ENCODE data around the gene DIPK1C.

Gene DIPK1C

DNA sequence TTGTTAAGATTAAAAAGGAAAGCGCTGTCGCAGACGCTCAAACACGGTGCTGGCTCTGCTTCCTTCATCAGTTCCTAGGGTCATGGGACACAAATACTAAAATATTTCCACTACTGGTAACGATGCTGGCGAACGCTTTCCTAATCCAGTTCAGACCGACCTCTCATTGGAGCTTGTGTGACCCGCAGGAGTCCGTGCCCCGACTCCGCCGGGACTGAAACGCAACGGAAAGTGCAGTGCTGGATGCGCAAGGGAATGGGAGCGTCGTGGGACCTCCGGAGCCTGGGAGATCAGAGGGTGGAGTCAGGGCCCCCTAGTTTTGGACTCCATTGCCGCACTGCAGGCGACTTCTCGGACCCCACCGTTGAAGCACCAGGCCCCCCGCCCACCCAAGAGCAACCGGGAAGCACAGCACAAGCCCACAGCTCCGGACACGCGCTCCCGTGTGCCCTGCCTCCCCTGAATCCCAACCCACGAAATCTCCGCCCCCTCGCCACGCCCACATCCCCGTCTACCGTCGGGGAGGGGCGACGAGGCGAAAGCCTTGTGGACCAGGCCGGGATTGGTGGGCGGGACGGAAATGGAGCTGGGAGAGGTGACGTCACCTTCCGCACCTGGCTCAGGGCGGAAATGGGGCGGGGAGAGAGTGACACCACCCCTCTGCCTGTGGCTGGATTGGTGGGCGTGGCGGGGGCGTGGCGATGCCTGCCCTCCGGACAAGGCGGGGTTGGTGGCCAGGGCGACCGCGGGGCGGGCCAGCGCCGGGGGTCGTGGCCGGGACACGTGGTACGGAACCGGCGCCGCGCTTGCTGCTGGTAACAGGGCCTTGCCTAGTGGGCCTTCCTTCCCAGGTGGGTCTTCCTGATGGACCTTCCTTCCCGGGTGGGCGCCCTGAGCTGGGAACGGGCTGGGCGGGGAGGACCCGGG, 38.7 kb upstream of the DIPK1C start, which contains the start of gene CNDP2:
Gene CNDP2, plus strand, starts transcription at position 783 of the 927 bp plus-strand sequence. CDS start 3,611 bp downstream, outside the sequence.
- Mint-ChIP-seq H3K27ac (peak within 1 kb of the TSS; percentile 92), H3K36me3 (ENCODE audit: low read depth) (peaks cover 21% of the 10 kb centered on the region), H3K27me3 (ENCODE audit: low read depth) (peaks cover 19% of the 10 kb centered on the region), H3K4me3 (peak within 1 kb of the TSS; percentile 89), H3K9me3 (no peaks in the 10 kb centered on the region), H3K4me1 (ENCODE audit: low read depth) (peaks cover 36% of the 10 kb centered on the region)
- peak; percentile 99 for DNase-seq (ENCODE audit: low spot score)

DNA sequence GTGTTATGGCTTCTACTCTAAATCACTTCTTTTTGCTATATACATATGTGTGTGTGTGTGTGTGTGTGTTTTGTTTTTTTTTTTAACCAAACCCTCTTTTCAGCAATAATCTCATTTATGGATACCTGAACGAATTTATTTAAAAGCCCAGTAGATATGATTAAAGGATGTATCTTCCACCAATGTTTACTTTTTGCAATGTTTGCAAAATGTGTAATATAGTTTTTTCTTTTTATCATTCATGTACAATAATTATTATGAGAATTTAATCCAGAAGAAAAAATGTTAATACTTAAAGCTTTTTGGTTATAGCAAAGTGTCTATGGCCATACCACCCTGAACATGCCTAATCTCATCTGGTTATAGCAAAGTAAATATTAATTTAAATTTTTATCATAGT, 37.4 kb upstream of the DIPK1C start:
- no peak overlapping the region for H3K27ac Mint-ChIP-seq
- no peak for DNase-seq (ENCODE audit: low spot score)
- peaks cover 28% of the 10 kb centered on the region for H3K4me1 Mint-ChIP-seq (ENCODE audit: low read depth)
- H3K9me3 Mint-ChIP-seq, result no peaks in the 10 kb centered on the region
- H3K4me3 Mint-ChIP-seq, result peak overlapping the region; percentile 26
- H3K27me3 Mint-ChIP-seq (ENCODE audit: low read depth), result peaks cover 19% of the 10 kb centered on the region
- peaks cover 11% of the 10 kb centered on the region for H3K36me3 Mint-ChIP-seq (ENCODE audit: low read depth)

DNA sequence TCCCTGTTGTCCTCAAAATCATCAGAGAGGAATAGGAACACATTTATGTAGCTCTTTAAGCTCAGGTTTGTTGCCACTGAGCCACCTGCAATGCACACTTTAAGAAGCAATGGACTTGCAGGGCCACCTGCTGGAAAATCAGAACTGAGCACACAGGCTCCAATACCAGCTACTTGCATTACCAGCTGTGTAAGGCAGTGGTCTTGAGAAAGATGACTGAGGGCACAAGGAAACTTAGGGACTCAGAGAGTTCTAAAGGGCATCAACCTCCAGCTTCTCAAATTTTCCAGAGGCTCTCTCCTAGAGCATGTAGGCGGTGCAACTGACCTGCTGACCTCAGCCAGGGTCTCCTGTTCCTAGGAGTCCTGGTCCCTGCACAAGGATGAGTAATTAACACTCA, 36.6 kb upstream of the DIPK1C start:
- H3K4me3 Mint-ChIP-seq, result no peak overlapping the region

DNA sequence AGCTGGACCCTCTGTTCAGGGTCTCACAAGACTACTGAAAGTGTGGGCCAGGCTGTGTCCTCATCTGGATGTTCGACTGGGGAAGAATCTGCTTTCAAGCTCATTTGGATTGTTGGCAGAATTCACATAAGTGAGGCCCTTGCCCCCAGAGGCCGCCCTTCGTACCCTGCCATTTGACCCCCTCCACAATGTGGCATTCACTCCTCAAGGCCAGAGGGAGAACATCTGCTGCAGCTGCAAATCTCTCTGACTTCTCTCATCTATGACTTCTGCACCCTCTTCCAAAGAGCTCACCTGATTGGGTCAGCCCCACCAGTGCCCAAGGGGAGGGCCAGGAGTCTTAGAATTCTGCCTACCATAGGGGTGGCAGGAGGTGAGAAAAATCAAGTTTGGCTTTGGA, 35.2 kb upstream of the DIPK1C start:
- DNase-seq (ENCODE audit: low spot score), result no peak
- Mint-ChIP-seq H3K27me3 (ENCODE audit: low read depth) (peaks cover 19% of the 10 kb centered on the region), H3K27ac (no peak overlapping the region), H3K36me3 (ENCODE audit: low read depth) (peaks cover 5% of the 10 kb centered on the region), H3K9me3 (no peaks in the 10 kb centered on the region), H3K4me1 (ENCODE audit: low read depth) (peaks cover 12% of the 10 kb centered on the region), H3K4me3 (no peak overlapping the region)

More for the DNA sequence above, 36.6 kb upstream of the DIPK1C start:
- Mint-ChIP-seq H3K36me3 (ENCODE audit: low read depth) (peaks cover 11% of the 10 kb centered on the region), H3K9me3 (no peaks in the 10 kb centered on the region), H3K27ac (no peak overlapping the region), H3K27me3 (ENCODE audit: low read depth) (peaks cover 19% of the 10 kb centered on the region), H3K4me1 (ENCODE audit: low read depth) (peaks cover 23% of the 10 kb centered on the region)
- DNase-seq (ENCODE audit: low spot score), result peak; percentile 43

DNA sequence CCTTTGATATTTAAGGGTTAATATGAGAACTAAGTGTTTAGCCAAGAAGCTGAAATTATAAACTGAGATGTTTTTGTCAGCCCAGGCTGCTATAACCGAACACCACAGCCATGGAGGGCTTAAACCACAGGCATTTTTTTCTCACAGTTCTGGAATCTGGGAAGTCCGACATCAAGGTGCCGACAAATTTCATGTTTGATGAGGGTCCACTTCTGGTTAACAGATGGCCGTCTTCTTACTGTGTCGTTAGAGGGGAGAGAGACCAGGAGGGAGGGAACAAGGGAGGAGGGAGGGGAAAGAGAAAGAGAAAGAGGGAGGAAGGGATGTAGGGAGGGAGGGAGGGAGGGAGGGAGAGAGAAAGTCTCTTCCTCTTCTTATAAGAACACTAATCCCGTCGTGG, 32.6 kb upstream of the DIPK1C start:
- peaks cover 10% of the 10 kb centered on the region for H3K4me1 Mint-ChIP-seq (ENCODE audit: low read depth)
- no peak for DNase-seq (ENCODE audit: low spot score)

DNA sequence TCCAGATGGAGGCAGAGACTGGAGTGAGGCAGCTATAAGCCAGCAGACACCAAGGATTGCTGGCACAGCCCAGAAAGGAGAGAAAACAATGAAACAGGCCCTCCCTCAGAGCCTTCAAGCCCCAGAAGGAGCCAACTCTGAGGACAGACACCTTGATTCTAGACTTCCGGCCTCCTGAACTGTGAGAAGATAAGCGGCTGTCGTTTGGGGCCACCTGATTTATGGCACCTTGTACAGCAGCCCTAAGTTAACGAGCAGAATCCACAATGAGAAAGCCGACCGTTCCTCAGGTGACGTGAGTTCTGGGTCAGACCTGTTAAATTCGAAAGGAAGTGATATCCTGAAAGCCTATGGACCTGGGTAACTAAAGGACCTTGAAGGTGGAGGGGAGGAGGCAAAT, 31.8 kb upstream of the DIPK1C start:
- Mint-ChIP-seq H3K27ac (no peak overlapping the region), H3K4me3 (no peak overlapping the region), H3K9me3 (no peaks in the 10 kb centered on the region), H3K27me3 (ENCODE audit: low read depth) (peaks cover 25% of the 10 kb centered on the region), H3K36me3 (ENCODE audit: low read depth) (no peaks in the 10 kb centered on the region), H3K4me1 (ENCODE audit: low read depth) (peaks cover 13% of the 10 kb centered on the region)
- no peak for DNase-seq (ENCODE audit: low spot score)

More for the DNA sequence above, 32.6 kb upstream of the DIPK1C start:
- Mint-ChIP-seq H3K9me3 (no peaks in the 10 kb centered on the region), H3K36me3 (ENCODE audit: low read depth) (no peaks in the 10 kb centered on the region), H3K27ac (no peak overlapping the region), H3K27me3 (ENCODE audit: low read depth) (peaks cover 25% of the 10 kb centered on the region), H3K4me3 (no peak overlapping the region)

DNA sequence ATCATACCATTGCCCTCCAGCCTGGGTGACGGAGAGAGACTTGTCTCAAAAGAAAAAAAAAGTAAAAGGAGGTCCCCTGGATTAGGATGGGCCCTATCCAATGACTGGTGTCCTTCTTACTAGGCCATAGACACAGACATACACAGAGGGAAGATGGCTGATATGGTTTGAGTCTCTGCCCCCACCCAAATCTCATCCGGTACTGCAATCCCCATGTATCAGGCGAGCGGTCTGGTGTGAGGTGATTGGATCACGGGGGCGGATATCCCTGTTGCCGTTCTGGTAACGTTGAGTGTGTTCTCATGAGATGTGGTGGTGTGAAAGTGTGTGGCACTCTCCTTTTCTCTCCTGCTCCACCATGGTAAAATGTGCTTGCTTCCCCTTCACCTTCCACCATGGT, 31.2 kb upstream of the DIPK1C start:
- Mint-ChIP-seq H3K36me3 (ENCODE audit: low read depth) (no peaks in the 10 kb centered on the region), H3K27me3 (ENCODE audit: low read depth) (peaks cover 21% of the 10 kb centered on the region), H3K9me3 (no peaks in the 10 kb centered on the region), H3K4me1 (ENCODE audit: low read depth) (peaks cover 10% of the 10 kb centered on the region), H3K4me3 (no peak overlapping the region), H3K27ac (no peak overlapping the region)
- DNase-seq (ENCODE audit: low spot score), result no peak

DNA sequence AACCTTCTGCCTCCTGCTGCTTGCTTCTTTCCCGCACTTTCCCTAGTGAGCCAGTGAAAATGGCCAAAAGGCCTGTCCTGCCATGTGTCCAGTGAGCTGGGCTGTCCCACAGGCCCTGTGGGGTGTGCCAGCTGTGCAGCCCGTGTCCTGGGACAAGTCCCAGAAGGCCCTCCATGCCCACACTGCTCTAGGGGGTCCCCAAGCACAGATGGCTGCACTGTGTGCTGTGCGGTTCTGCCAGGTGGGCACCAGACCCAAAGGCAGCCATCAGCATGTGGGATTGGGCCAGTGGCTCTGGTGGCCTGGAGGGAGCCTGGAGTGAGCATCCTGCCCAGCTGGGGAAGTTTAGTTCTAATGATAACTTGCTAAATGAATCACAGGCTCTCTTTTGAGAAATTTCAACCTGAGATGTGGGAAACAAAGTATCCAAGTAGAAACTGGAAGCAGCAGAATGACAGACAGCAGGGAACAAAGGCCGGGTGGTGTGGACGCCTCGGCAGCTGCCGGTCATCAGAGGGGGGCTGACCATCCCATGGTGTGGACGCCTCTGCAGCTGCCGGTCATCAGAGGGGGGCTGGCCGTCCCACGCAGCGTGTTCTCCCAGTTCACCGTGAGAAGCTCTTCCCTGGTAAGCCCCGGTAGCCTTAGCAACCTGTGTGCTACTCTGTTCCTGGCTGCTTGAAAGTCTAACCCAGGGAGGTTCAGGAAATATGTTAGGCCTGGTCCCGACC, 29.2 kb upstream of the DIPK1C start:
- no peaks in the 10 kb centered on the region for H3K9me3 Mint-ChIP-seq
- H3K27me3 Mint-ChIP-seq (ENCODE audit: low read depth), result peaks cover 18% of the 10 kb centered on the region
- H3K27ac Mint-ChIP-seq, result no peak overlapping the region
- H3K4me3 Mint-ChIP-seq, result no peak overlapping the region
- peaks cover 10% of the 10 kb centered on the region for H3K4me1 Mint-ChIP-seq (ENCODE audit: low read depth)
- DNase-seq (ENCODE audit: low spot score), result no peak
- H3K36me3 Mint-ChIP-seq (ENCODE audit: low read depth), result no peaks in the 10 kb centered on the region

DNA sequence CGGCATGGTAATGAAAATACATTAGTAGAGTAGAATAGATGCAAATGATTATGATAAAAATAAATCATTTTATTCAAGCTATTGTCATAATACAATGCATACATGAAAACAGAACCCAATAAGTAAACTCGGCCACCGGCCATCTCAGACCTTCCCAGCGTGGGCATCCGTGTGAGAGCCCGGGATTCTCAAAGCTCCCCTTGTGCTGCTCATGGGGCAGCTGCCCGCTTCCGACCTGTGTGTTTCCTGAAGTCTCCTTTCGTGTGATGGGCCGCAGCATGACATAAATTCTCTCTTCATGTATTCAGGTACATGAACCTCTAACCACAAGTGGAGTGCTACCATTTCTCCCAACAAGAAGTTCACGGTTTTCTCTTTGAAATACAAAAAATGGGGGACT, 25.6 kb upstream of the DIPK1C start:
- Mint-ChIP-seq H3K27me3 (ENCODE audit: low read depth) (peaks cover 20% of the 10 kb centered on the region), H3K9me3 (no peaks in the 10 kb centered on the region), H3K4me3 (no peak overlapping the region), H3K4me1 (ENCODE audit: low read depth) (peaks cover 10% of the 10 kb centered on the region), H3K36me3 (ENCODE audit: low read depth) (no peaks in the 10 kb centered on the region), H3K27ac (no peak overlapping the region)
- no peak for DNase-seq (ENCODE audit: low spot score)

DNA sequence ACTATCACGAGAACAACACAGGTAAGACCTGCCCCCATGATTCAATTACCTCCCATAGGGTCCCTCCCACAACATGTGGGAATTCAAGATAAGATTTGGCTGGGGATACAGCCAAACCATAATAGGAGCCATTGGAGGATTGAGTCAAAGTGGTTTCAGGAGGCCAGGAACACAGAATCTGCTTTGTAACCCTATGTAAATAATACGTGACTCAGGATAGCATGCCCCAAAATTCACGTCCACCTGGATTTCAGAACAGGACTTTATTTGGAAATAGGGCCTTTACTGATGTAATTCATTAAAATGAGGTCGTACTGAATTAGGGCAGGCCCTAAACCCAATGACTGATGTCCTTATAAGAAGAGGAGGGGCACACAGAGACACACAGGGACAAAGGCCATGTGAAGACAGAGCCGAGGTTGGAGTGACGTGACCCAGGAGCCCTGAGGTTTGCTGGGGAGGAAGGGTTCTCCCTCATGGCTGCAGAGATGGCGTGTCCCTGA, 23.1 kb upstream of the DIPK1C start:
- no peak overlapping the region for H3K27ac Mint-ChIP-seq
- no peaks in the 10 kb centered on the region for H3K36me3 Mint-ChIP-seq (ENCODE audit: low read depth)
- H3K27me3 Mint-ChIP-seq (ENCODE audit: low read depth), result peaks cover 10% of the 10 kb centered on the region
- no peaks in the 10 kb centered on the region for H3K9me3 Mint-ChIP-seq
- no peak for DNase-seq (ENCODE audit: low spot score)
- peaks cover 6% of the 10 kb centered on the region for H3K4me1 Mint-ChIP-seq (ENCODE audit: low read depth)
- H3K4me3 Mint-ChIP-seq, result no peak overlapping the region

DNA sequence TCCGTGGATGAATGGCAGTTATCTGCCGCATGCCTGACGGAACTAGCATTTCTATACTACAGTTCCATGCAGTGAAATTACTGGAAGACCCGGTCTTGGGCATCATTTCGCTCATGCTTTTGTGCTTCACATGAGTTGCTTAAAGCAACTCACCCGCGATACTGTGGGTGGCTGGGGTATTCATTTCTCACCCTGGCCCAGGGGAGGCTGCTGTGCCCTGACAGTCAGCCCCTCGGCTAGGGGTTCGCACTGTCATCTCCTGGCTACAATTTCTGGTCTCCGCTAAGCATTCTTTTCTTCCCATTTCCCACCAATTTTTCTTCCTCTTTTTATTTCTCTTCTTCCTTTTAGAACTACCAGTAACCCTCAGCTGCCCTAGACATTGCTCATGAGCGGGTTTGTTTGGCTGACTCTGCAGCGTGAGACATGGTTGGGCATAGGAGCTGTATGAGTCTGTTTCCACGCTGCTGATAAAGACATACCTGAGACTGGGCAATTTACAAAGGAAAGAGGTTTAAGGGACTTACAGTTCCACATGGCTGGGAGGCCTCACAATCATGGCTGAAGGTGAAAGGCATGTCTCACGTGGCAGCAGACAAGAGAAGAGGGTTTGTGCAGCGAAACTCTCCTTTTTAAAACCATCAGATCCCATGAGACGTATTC, 22.5 kb upstream of the DIPK1C start:
- Mint-ChIP-seq H3K9me3 (no peaks in the 10 kb centered on the region), H3K27me3 (ENCODE audit: low read depth) (peaks cover 8% of the 10 kb centered on the region), H3K4me1 (ENCODE audit: low read depth) (peaks cover 3% of the 10 kb centered on the region), H3K4me3 (no peak overlapping the region), H3K36me3 (ENCODE audit: low read depth) (no peaks in the 10 kb centered on the region), H3K27ac (no peak overlapping the region)
- no peak for DNase-seq (ENCODE audit: low spot score)

DNA sequence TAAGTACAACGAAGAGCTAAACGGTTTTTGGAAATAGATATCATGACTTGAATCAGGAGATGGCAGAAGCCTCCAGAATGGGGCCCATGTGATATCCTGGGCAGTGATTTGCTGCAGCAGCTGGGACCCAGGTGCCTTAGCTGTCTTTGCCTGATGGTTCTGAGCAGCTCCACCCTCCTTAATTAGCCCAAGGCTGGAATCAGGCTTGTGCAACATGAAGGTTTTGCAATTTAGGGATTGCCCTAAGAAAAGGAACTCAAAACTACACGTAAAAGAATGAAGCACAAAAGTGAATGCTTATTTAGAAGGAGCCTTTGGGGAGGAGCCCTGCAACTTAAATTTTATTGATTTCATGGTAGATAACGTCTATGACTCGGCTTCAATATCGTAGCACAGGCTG, 21.8 kb upstream of the DIPK1C start:
- H3K4me1 Mint-ChIP-seq (ENCODE audit: low read depth), result no peaks in the 10 kb centered on the region
- H3K27ac Mint-ChIP-seq, result no peak overlapping the region
- no peak overlapping the region for H3K4me3 Mint-ChIP-seq
- no peaks in the 10 kb centered on the region for H3K36me3 Mint-ChIP-seq (ENCODE audit: low read depth)
- no peaks in the 10 kb centered on the region for H3K9me3 Mint-ChIP-seq
- DNase-seq (ENCODE audit: low spot score), result no peak
- H3K27me3 Mint-ChIP-seq (ENCODE audit: low read depth), result peaks cover 7% of the 10 kb centered on the region

DNA sequence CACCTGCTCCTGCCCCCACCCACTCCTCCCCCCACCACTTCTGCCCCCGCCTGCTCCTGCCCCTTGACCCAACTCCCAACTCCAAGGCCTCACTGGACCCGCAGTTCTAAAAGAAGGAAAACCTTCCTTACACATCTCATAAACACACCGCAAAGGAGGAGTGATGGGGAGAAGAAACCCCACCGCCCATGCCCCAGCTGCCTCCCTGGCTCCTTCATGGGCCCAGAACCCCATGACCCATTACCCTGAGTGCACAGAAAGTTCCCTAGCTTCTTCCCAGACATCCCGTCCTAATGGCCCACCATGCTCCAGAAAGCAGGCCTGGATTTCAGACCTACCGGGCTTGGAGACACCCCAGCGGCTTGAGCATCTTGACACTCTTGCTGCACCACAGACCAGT, 21.2 kb upstream of the DIPK1C start:
- Mint-ChIP-seq H3K27me3 (ENCODE audit: low read depth) (peaks cover 7% of the 10 kb centered on the region), H3K27ac (no peak overlapping the region), H3K36me3 (ENCODE audit: low read depth) (no peaks in the 10 kb centered on the region), H3K4me3 (no peak overlapping the region), H3K9me3 (no peaks in the 10 kb centered on the region), H3K4me1 (ENCODE audit: low read depth) (no peaks in the 10 kb centered on the region)
- no peak for DNase-seq (ENCODE audit: low spot score)

DNA sequence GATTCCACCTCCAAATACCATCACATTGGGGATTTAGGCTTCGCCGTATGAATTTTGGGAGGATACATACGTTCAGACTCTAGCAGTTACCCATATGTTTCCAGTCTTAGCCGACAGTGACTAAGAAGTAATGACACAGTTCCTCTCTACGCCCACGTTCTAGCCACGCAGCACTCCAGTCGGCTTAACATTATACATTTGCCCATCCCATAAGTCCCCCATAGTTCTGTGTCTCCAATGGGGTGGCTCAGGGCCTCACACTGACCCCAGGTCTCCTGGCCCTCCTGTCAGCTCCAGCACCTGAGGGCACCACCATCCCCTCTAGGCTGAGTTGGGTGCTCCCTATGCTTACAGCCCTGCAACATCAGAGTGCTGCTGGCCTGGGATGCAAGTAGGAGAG, 20.7 kb upstream of the DIPK1C start:
- no peak overlapping the region for H3K4me3 Mint-ChIP-seq
- no peak for DNase-seq (ENCODE audit: low spot score)
- H3K27me3 Mint-ChIP-seq (ENCODE audit: low read depth), result peaks cover 5% of the 10 kb centered on the region
- no peak overlapping the region for H3K27ac Mint-ChIP-seq
- H3K4me1 Mint-ChIP-seq (ENCODE audit: low read depth), result no peaks in the 10 kb centered on the region
- no peaks in the 10 kb centered on the region for H3K36me3 Mint-ChIP-seq (ENCODE audit: low read depth)
- no peaks in the 10 kb centered on the region for H3K9me3 Mint-ChIP-seq
